GM18951 (cell line): ENCODE measurements around the gene ACSM3.
"Not testable (repeated sequence)": the region's sequence is repeated elsewhere in the genome, so short reads cannot be mapped to it uniquely, and the experiment has no call there.

ENCODE experiments used
- POLR2A ChIP-seq: IDR thresholded peaks from 4 replicates; pipeline ENCODE4 v1.6.1; 2011; ENCODE audit warnings: mild to moderate bottlenecking; ENCODE audit not compliant: insufficient read length, insufficient read depth; ENCODE audit errors: extremely low read depth
- in situ Hi-C: fragments of 300-500 bp; cut with MboI; formaldehyde crosslinking; loops from one replicate; pipeline ENCODE4 v1.12.0; 2022; ENCODE audit warnings: low sequenced_read_pairs, mixed read lengths, inconsistent platforms; ENCODE audit not compliant: unreplicated experiment

Gene ACSM3

GRCh38 chr16:20744922-20745440 lies 18.8 kb upstream of the ACSM3 start:
- in situ Hi-C loops: no loop called here
- no peak for TF ChIP-seq POLR2A

DNA sequence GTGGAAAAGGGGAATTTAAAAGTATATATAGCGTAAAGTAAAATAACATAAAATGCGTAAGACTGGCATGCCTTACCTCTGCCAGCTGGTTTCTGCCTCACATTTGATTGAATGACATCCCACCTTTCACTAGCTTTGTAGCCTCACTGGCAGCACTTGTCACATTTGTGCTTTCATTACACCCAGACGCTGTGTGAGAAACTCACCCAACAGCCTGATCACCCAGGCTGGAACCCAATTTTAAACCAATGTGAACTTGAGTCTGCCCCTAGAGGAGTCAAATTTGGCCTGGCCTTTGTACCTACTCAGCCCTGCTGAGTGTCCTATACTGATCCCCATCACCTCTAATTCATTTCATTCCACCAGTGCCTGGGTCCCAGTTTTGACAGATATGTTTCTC lies 17.4 kb upstream of the ACSM3 start:
- in situ Hi-C loops: no loop called here

GRCh38 chr16:20747030-20747816 lies 16.6 kb upstream of the ACSM3 start:
- in situ Hi-C loops: no loop called here
- no peak for TF ChIP-seq POLR2A

More for the DNA sequence above, 17.4 kb upstream of the ACSM3 start:
- TF ChIP-seq POLR2A: no peak

GRCh38 chr16:20749474-20749873 lies 14.3 kb upstream of the ACSM3 start:
- no peak for TF ChIP-seq POLR2A
- in situ Hi-C loops: no loop called here

GRCh38 chr16:20750558-20750957 lies 13.3 kb upstream of the ACSM3 start:
- TF ChIP-seq POLR2A: no peak
- in situ Hi-C loops: no loop called here

DNA sequence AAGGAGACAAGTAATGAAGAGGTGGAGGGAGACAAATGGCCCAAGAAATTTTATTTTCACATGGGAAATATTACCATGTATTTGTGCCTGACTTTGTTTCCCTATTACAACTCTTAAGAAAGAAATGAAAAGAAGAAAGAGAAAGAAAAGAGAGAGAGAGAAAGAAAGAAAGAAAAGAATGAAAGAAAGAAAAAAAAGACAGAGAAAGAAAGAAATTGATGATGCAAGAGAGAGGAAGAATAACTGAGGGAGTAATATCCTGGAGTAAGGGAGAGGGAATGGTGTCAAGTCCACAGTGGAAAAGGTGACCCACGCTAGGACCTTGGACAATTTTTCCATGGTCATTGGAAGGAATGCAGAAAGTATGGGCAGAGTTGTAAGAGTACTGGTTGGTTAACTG lies 10.1 kb upstream of the ACSM3 start:
- in situ Hi-C loops: no loop called here
- no peak for TF ChIP-seq POLR2A

DNA sequence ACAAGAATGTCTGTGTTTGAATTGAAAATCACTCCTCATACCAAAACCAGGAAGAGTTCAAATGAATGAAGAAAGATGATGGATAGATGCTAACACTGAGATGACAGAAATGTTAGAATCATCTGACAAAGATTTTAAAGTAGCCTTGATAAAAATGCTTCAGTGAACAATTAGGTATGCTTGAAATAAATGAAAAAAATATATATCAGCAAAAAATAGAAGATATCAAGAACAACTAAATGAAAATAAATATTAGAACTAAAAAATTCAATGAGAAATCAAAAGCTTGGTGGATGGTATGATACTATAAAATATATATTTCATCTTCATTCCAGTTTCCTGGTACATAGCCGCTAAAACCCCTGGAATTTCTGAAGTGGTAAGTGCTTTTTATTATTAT lies 8.6 kb upstream of the ACSM3 start:
- in situ Hi-C loops: no loop called here
- TF ChIP-seq POLR2A: no peak

DNA sequence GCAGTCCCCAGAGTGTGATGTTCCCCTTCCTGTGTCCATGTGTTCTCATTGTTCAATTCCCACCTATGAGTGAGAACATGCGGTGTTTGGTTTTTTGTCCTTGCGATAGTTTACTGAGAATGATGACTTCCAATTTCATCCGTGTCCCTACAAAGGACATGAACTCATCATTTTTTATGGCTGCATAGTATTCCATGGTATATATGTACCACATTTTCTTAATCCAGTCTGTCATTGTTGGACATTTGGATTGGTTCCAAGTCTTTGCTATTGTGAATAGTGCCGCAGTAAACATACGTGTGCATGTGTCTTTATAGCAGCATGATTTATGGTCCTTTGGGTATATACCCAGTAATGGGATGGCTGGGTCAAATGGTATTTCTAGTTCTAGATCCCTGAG lies 8.0 kb upstream of the ACSM3 start:
- in situ Hi-C loops: not testable (repeated sequence)

- TF ChIP-seq POLR2A: no peak
- in situ Hi-C loops: no loop called here
These were observed 3.5 kb upstream of the ACSM3 start for GRCh38 chr16:20760346-20760745.

DNA sequence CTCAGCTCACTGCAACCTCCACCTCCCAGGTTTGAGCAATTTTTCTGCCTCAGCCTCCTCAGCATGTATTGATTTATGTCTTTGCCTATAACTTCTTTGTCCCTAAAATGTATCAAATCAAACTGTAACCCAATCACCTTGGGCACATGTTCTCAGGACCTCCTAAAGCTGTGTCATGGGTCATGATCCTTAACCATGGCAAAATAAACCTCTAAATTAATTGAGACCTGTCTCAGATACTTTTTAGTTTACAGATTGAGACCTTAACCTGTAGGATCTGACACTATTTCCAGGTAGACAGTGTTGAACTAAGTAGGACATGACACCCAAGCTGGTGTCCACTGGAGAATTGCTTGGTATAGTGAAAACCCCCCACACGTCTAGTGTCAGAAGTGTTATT lies 2.6 kb upstream of the ACSM3 start:
- TF ChIP-seq POLR2A: no peak
- in situ Hi-C loops: no loop called here

DNA sequence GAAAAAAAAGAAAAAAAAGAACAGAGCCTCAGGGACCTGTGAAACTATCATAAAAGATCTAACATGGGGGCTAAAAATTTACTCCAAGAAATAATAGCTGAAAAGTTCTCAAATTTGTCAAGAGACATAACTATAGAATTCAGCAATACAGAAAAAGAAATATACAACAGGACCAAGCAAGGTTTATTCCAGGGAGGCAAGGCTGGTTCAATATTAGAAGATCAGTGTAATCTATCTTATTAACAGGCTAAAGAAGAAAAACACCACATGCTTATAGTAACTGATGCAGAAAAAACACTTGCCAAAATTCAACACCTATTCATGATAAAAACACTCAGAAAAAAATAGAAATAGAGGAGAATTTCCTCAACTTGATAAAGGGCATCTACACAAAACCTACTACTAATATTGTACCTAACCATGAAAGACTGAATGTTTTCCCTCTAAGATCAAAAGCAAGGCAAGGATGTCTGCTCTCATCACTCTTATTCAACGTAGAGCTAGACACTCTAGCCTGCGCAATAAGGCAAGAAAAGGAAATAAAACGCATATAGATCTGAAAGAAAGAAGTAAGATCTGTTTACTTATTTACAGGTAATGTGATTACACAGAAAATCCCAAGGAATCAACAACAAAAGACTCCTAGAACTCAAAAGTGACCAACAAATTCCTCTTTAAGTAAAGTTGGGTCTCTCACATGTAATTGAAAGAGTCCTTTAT lies 1.2 kb upstream of the ACSM3 start:
- no peak for TF ChIP-seq POLR2A
- in situ Hi-C loops: no loop called here

- in situ Hi-C loops: not testable (repeated sequence)
These were observed 634 bp downstream of the ACSM3 start for GRCh38 chr16:20764448-20764847.

DNA sequence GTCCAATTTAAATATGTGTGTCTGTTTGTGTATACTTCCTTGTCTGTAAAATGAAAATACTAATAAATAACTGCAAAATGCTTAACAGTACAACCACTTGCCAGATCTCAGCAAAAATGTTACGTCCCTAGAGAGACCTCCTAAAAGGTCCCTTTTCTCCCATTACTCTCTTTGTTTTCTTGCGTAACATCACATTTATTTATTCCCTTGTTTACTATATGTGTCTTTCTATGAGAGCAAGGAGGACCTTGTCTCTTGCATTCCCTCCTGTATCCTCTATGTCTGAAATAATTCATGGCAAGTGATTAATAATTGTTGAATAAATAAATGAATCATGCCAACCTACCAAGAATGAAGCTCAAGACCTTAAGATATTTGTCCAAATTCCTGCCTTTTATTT lies 1.9 kb downstream of the ACSM3 start:
- no peak for TF ChIP-seq POLR2A
- in situ Hi-C loops: no loop called here

GRCh38 chr16:20766294-20766693 lies 2.5 kb downstream of the ACSM3 start:
- in situ Hi-C loops: no loop called here
- TF ChIP-seq POLR2A: no peak
